Activated naive CD4-positive, alpha-beta T cell treated with anti-CD3 and anti-CD28 coated beads, Interleukin-2, amount 50 U/mL, for 72 hours (primary cell): ENCODE measurements around the gene KMT5C. TPM values are rescaled to one million over a fixed set of nuclear protein-coding genes. Genes with fewer than 3 reads are reported as not detected.

Experiments
- ATAC-seq, 2 donors: fragments of 150-1000 bp; cut with Tn5 transposase; 2 replicates each; pipeline ENCODE4 v1.10.0; 2021; ENCODE audit warnings: mild to moderate bottlenecking in 2 of 2, moderate library complexity in 2 of 2
- DNase-seq, 2 donors: peaks; one replicate each; pipeline ENCODE4 v3.0.0; 2021 to 2022; ENCODE audit warnings: low spot score in 2 of 2
- H3K27ac Mint-ChIP-seq, 2 donors: one replicate each; pipeline ENCODE4 v1.8.0; 2022; ENCODE audit warnings: mild to moderate bottlenecking in 2 of 2, mixed read lengths in 2 of 2
- H3K36me3 Mint-ChIP-seq, 2 donors: one replicate each; pipeline ENCODE4 v1.8.0; 2022; ENCODE audit warnings: mixed read lengths in 2 of 2
- H3K9me3 Mint-ChIP-seq, 2 donors: one replicate each; pipeline ENCODE4 v1.8.0; 2022; ENCODE audit warnings: mixed read lengths in 2 of 2
- total RNA-seq, 2 donors: library from RNA; stranded (reverse); gene quantifications; one replicate each; pipeline ENCODE4 v1.2.3, GENCODE V29; 2022

KMT5C gene
- total RNA-seq, 2 donors from 2014 or later: 30.7 to 56.2 TPM

DNA sequence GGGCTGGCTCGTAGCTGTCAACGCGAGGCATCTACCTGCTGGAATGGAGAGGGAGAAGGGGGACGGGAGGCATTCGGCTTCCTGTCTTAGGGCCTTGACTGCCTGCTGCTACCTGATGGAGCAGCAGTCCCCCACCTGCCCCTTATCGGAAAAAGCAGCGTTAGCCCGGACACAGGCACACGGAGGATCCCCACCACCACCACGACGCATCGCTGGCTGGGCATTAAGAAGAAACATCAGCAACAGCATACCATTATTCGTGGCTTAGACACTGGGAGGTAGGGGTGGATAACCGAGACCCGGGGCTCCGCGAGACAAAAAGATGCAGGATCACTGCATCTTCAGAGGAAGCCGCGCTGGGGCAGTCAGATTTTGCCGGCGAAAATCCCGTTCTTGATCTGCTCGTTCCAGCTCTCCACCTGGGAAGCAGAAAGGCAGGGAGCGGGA lies 13.7 kb downstream of the KMT5C start:
- Mint-ChIP-seq H3K9me3 (no peaks in the 10 kb centered on the region), H3K36me3 (no peaks in the 10 kb centered on the region), H3K27ac (no peak overlapping the region)
- DNase-seq (no peak), ATAC-seq (no peak)

GRCh38 chr19:55353803-55354697 lies 14.4 kb downstream of the KMT5C start:
- Mint-ChIP-seq H3K9me3 (no peaks in the 10 kb centered on the region), H3K27ac (no peak overlapping the region), H3K36me3 (no peaks in the 10 kb centered on the region)
- peak; percentile 73 to 92 for ATAC-seq
- peak in 1 of 2 donors; percentile 77 for DNase-seq

- Mint-ChIP-seq H3K9me3 (no peaks in the 10 kb centered on the region), H3K27ac (no peak within 1 kb of the TSS)
These were observed 15.1 kb downstream of the KMT5C start, which contains the start of gene COX6B2 for GRCh38 chr19:55354698-55355212. Gene COX6B2 (minus strand): TSS chr19:55354719. CDS start chr19:55354521, 198 bp downstream.

GRCh38 chr19:55355213-55355821 lies 15.6 kb downstream of the KMT5C start:
- Mint-ChIP-seq H3K27ac (no peak overlapping the region), H3K36me3 (no peaks in the 10 kb centered on the region), H3K9me3 (no peaks in the 10 kb centered on the region)
- ATAC-seq (no peak), DNase-seq (no peak)

More at GRCh38 chr19:55354698-55355212, 15.1 kb downstream of the KMT5C start, which contains the start of gene COX6B2:
- no peak for DNase-seq
- ATAC-seq: peak in 1 of 2 donors; percentile 4
- no peaks in the 10 kb centered on the region for H3K36me3 Mint-ChIP-seq

DNA sequence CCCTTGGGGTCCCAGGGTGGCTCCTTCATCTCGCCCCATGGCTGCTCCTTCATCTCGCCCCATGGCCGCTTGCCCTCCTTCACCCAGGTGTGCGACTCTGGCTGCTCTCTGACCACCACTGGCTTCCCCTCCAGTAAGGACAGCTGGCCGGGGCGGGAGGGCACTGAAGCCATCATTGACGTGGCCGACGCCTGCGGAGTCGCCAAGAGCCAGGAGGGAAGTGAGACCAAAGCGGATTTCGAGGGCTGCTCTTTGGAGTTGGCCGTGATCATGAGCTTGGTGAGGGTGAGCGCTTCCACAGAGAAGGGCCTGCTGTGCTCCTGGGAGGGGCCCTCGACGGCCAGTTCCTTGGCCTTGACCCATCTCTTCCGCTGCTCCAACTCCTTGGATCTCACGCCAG lies 18.8 kb downstream of the KMT5C start:
- no peaks in the 10 kb centered on the region for H3K36me3 Mint-ChIP-seq
- ATAC-seq (no peak), DNase-seq (no peak)
- H3K9me3 Mint-ChIP-seq: no peaks in the 10 kb centered on the region
- H3K27ac Mint-ChIP-seq: peak overlapping the region in 1 of 2 donors; percentile 49

- DNase-seq: no peak
- ATAC-seq: no peak
- H3K27ac Mint-ChIP-seq: peak overlapping the region in 1 of 2 donors; percentile 49
- no peaks in the 10 kb centered on the region for H3K9me3 Mint-ChIP-seq
- no peaks in the 10 kb centered on the region for H3K36me3 Mint-ChIP-seq
These were observed 19.6 kb downstream of the KMT5C start for GRCh38 chr19:55358943-55359908.

GRCh38 chr19:55360902-55361301 lies 21.2 kb downstream of the KMT5C start:
- Mint-ChIP-seq H3K36me3 (no peaks in the 10 kb centered on the region), H3K9me3 (no peaks in the 10 kb centered on the region), H3K27ac (no peak overlapping the region)
- no peak for ATAC-seq
- no peak for DNase-seq

DNA sequence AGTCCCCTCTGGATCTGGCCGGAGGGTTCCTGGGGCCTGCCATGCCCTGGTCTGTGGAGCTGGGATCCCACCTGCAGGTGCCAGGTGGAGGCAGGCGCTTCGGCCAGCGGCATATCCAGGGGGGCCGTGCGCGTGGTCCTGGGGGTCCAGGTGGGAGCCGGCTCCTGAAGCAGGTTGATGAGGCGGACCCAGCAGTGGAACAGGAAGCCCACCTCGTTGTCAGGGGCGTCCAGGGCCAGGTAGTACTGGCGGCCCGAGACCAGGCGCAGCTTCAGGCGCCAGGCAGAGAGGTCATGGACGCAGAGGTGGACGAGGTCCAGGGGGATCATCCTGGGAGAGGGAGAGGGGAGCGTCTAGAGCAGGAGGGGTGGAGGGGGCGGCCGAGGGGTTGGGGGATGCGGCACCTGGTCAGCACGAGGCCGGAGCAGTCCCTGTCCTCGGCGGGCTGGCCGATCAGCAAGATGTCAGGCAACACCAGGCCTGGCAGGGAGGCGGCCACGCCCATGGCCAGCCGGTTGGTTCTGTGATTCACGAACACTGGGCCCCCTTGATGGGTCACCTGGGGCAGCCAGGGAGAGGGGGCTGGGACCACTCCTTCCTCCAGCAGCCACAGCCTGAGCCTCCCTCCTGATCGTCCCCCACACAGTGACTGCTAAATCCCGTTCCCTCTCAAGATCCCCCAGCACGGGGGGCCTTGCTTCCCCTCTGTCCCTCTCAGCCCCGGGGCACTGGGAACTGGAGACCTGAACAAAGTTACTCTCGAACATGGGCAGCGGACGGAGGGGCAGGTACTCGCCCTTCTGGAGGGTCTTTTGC lies 22.7 kb downstream of the KMT5C start:
- ATAC-seq (no peak), DNase-seq (no peak)
- no peaks in the 10 kb centered on the region for H3K36me3 Mint-ChIP-seq
- no peaks in the 10 kb centered on the region for H3K9me3 Mint-ChIP-seq
- no peak overlapping the region for H3K27ac Mint-ChIP-seq

GRCh38 chr19:55362990-55363716 lies 23.5 kb downstream of the KMT5C start, which contains the start of gene GARIN5B:
Gene GARIN5B (minus strand): TSS chr19:55363260. CDS start chr19:55363066, 194 bp downstream.
- Mint-ChIP-seq H3K36me3 (no peaks in the 10 kb centered on the region), H3K27ac (no peak within 1 kb of the TSS), H3K9me3 (no peaks in the 10 kb centered on the region)
- DNase-seq: no peak
- no peak for ATAC-seq

DNA sequence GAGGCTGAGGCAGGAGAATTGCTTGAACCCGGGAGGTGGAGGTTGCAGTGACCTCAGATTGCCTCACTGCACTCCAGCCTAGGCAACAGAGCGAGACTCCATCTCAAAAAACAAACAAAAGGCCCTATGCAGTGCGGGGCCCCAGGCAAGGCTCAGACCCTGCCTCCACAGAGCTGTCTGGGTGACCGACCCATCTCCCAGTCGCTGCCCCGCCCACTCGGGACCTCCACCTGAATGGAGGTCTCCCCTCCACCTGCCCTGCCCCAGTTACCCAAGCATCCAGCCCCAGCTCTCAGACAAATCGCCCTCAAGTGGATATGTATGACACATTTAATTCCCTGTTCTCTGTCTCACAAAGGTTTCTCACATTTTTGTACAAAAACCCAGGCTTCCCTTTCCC lies 25.6 kb downstream of the KMT5C start:
- Mint-ChIP-seq H3K36me3 (no peaks in the 10 kb centered on the region), H3K27ac (no peak overlapping the region), H3K9me3 (no peaks in the 10 kb centered on the region)
- no peak for ATAC-seq
- no peak for DNase-seq

- H3K36me3 Mint-ChIP-seq: no peaks in the 10 kb centered on the region
- ATAC-seq (no peak), DNase-seq (no peak)
These were observed 26.3 kb downstream of the KMT5C start for GRCh38 chr19:55365964-55366363.

DNA sequence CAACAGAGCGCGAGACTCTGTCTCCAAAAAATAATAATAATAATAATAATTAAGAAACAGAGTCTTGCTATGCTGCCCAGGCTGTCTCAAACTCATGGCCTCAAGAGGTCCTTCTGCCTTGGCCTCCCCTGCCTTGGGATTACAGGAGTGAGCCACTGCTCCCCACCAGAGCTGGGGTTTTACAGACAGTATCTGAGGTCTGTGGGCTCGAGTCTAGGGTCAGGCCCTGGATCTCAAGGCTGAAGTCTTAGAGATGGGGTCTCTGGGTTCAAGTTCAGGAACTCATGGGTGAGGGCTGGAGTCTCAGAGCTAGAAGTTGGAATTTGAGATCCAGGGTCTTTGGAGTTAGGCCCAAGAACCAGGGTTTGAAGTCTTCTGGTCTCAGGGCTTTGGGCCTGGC lies 27.1 kb downstream of the KMT5C start:
- ATAC-seq: no peak
- Mint-ChIP-seq H3K27ac (peak overlapping the region in 1 of 2 donors; percentile 14), H3K36me3 (no peaks in the 10 kb centered on the region), H3K9me3 (no peaks in the 10 kb centered on the region)
- DNase-seq: no peak

More at GRCh38 chr19:55365964-55366363, 26.3 kb downstream of the KMT5C start:
- Mint-ChIP-seq H3K9me3 (no peaks in the 10 kb centered on the region), H3K27ac (no peak overlapping the region)

DNA sequence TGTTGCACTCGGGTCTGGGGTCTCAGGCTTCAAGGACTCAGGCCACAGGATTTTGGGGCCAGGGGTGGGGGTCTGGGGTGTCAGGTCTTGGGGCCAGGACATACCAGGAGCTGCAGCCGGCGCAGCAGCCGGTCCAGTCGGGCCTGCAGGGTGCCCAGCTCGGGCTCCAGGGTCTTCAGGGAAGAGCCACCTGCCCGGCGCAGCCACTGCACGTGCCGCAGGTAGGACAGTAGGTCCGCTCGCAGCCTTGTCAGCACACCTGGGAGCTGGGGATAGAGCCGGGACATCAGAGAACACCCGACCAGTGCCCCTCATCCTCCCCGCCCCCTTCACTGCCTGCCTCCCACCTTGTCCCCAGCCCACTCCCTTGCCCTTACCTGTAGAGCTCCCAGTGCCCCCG lies 28.4 kb downstream of the KMT5C start:
- H3K27ac Mint-ChIP-seq: no peak overlapping the region
- no peaks in the 10 kb centered on the region for H3K36me3 Mint-ChIP-seq
- ATAC-seq (no peak), DNase-seq (no peak)
- no peaks in the 10 kb centered on the region for H3K9me3 Mint-ChIP-seq

- peak in 1 of 2 donors; percentile 46 for DNase-seq
- no peaks in the 10 kb centered on the region for H3K36me3 Mint-ChIP-seq
- peak; percentile 30 to 55 for ATAC-seq
- H3K9me3 Mint-ChIP-seq: no peaks in the 10 kb centered on the region
- H3K27ac Mint-ChIP-seq: no peak overlapping the region
These were observed 29.3 kb downstream of the KMT5C start for GRCh38 chr19:55368701-55369563.
